NCI-H748 treated with DMSO at 0.1 percent for 48 hours (cell line): ENCODE results near the gene CASTOR1.
"Not testable (repeated sequence)": the region's sequence is repeated elsewhere in the genome, so short reads cannot be mapped to it uniquely, and the experiment has no call there.

ENCODE experiments used
- DNase-seq: peaks from one replicate; lab custom pipeline; 2025; lab: John Stamatoyannopoulos, UW

CASTOR1 gene

GRCh38 chr22:30289141-30289979, at the start of gene CASTOR1:
CASTOR1 (minus strand) TSS chr22:30289505; CDS start chr22:30289497, 8 bp downstream.
- DNase-seq: peak; percentile 93

DNA sequence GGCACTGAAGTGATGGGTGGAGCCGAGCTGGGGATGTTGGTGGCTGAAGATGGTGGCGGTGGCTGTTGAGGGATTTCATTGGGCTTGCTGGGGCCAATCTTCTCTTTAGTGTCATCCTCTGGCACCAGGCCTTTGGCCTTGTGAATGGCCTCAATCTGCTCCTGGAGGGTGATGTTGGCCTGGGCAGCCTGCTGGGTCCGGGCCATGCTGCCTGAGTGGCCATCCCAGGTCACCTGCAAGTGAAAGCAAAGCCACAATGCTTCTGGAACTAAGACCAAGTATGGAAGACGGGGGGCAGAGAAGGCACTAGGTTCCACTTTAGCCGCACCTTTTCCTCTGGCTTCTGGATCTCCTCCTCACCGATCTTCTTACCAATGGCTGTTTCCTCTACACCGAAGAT, 49.5 kb upstream of the CASTOR1 start:
- DNase-seq: no peak

DNA sequence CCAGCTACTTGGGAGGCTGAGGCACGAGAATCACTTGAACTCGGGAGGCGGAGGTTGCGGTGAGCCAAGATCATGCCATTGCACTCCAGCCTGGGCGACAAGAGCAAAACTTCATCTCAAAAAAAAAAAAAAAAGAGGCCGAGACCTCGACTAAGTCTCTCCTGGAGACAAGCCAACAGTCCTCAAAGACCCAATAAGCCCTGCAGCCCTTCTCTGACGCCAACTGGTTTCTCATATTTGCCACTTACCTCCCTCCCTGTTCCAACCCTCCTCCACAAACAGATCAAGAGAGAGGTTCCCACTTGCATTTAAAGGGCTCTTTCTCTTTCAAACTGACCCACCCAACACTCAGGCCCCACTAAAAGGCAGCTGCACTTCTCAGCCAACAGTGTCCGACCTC, 49.0 kb upstream of the CASTOR1 start:
- not testable (repeated sequence) for DNase-seq

GRCh38 chr22:30337461-30337778, 48.1 kb upstream of the CASTOR1 start:
- DNase-seq: no peak

DNA sequence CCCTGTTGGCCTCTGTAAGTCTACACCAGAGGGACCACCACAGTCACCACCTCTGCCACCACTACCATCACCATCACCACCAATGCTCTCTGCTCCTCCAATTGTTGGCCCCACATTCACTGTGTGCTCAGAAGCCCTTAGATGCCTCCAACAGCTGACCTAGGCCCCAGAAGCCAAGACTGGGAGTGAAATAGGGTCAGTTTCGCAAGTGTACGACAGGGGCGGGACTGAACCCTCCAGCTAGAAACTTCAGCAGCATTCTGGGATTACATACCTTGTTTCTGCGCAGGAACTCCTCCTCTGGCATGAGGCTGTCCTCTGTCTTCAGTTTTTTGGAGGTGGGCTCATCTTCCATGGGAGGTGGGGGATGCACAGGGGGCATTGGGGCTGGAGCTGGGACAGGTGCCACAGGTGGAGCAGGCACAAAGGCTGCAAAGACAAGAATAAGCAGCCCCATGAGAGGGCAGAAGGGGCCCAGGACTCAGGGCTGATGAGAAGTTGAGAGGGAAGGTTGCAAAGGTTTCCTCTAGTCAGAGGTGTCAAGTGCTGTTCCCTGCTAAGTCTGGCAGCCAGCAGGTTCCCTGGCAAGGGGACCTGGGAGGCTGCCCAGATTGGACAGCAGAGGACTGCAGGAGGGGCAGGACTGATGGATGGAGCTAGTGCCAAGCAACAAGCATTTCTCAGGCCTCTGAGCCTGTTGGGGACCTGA, 47.6 kb upstream of the CASTOR1 start:
- no peak for DNase-seq

GRCh38 chr22:30335236-30335635, 45.9 kb upstream of the CASTOR1 start:
- DNase-seq: no peak

DNA sequence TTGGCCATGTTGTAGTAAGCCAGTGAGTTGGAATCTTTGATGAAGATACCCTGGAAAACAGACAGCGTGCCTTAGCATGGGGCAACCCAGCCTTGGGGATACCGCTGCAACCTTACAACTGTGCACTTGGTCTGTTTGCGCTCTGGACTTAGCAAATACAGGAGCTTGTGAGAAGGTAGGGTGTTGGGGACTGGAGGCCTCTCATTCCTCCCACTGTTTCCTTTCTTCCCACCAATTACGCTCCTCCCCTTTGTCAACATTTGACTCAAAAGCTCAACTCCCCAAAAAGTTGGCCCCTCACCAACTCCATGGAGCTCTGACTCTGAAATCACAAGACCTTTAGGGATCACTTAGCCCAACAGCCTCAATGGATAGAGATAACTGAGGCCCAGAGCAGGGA, 45.3 kb upstream of the CASTOR1 start:
- DNase-seq: no peak

DNA sequence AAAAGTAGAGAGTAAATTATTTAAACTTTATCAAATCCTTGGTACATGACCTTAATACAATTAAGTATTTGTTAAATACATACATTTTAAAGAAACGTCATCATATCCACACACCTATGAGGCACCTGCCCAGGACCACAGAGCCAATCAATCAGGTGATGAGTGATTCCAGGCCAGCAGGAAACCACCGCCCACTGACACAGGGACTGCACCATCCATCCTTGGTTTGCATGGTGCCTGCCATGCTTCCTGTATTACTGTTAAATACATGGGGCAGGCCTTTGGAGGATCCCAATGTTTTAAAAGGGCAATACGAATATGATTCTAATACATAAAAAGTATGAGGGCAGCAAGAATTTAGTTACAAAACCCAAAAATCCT, 44.4 kb upstream of the CASTOR1 start:
- no peak for DNase-seq

DNA sequence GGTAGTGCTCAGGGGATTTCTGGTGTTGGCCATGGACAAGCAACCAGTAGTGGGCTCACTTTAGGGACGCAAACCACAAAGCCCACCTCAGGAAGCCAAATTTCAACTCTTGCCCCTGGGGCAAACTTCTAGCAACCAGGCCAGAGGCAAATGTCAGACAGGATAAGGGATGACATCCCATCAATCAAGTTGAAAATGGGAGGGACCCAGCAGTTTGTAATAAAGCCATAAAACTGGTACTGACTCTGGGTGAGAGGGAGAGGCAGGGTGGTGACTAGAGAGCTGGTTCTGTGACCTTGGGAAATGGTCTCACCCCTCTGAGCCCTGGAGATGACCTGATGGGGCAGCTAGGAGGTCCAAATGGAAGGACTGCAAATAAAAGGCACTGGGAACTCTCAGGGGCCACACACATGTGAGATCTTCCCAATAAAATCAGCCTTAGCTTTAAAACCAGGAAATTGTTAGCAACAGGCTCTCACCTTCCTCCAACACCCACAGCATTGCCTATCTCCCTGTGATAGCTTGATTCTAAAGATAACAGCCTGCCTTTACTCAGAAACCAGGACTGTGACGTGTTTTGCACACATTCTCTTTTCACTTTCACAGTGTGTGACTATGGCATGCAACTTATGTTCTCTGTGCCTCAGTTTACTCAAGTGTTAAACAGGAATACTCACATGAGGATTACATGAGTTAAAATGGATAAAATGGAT, 43.8 kb upstream of the CASTOR1 start:
- no peak for DNase-seq

DNA sequence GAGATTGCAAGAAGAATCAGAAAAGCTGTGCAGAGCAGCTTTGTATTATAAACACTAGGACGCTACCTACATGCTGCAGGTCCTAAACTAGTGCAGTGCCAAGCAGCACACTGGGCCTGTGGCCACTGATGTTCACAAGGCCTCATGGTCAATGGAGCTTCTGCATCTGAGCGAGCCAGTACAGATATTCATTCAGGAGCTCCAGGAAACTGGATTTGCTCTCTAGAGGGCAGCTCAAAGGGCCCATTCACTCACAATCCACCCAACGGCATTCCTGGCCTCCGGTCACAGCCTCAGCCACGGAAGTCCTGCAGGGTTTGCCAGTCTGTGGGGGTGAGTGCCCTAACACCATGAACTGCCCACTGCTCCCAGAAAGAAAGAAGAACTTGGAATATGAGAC, 43.2 kb upstream of the CASTOR1 start:
- DNase-seq: no peak

DNA sequence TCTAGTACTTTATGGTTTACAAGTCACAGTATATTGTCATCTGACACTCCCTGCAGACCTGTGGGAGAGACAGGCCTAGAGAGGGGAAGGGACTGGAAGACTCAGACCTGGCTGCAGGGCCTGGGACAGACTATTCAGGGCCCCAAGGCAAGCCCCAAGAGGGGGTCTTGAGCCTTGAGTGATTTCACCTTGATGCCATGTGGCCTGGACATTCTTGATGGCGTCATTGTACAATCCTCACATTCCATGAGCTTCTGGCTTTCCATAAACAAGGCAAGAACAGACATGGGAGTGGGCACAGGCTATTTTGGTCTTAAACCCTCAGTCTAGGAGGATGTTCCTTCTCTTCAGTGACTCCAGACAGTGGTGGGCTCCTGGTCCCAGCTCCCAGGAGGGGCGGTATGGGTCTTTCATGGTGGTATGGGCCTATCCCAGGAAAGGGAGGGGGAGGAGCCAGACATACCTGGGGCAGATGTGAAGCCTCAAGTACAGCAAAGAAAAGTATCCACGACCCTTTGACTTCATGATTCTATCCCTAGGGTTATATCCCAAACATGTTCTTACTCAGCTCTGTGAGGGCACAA, 39.3 kb upstream of the CASTOR1 start:
- no peak for DNase-seq

DNA sequence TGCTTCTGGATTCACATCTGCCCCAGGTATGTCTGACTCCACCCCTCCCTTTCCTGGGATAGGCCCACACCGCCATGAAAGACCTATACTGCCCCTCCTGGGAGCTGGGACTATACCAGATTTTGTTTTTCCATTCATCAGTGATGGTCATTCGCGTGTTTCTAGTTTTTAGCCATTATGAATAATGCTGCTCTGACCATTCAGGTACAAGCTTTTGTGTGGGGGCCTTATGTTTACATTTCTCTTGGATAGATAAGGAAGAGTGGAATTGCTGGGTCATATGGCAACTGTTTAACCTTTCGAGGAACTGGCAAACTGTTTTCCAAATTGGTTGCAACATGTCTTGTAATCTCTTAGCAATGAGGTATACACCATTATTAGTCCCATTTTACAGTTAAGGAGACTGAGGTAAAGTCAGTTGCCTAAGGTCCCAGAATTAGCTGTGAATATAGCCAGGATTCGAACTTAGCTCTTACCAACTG, 38.6 kb upstream of the CASTOR1 start:
- no peak for DNase-seq

DNA sequence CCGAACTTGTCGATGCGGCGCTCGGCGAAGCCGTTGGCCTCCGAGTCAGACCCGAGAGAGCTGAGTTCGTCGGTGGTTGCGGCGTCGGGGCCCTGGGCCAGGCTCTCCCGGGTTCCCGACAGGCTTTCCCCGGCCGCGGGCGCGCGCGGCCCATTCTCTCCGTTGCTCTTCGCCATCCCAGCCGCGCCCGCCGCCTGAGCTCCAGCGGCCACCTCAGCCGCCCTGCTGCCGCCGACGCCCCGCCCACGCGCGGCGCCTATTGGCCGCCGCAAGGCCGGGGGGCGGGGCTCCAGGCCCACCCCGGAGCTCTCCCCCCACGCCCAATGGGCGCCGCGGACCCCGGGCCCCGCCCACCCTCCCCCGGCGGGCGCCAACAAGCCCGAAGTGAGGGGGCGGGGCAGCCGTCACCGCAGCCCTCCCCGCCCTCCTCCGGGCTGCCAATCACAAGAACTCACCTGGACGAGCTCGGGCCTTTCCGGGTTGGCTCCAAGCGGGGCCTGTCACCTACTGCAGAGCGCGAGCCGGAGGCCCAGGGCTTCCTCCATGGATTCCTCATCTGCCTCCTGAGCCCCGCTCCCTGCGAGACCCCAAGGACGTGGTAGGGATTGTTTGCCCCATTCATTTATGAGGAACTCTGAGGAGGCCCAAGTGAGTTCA, 37.5 kb upstream of the CASTOR1 start, which contains the start of gene TBC1D10A:
TBC1D10A (minus strand) TSS at position 236 of the 657 bp plus-strand sequence; CDS start at position 176, 60 bp downstream.
- peak; percentile 75 for DNase-seq

- no peak for DNase-seq
These were observed 37.0 kb upstream of the CASTOR1 start for GRCh38 chr22:30326255-30326705.

- DNase-seq: no peak
These were observed 36.5 kb upstream of the CASTOR1 start for GRCh38 chr22:30325724-30326254.

GRCh38 chr22:30325065-30325720, 35.9 kb upstream of the CASTOR1 start:
- no peak for DNase-seq

DNA sequence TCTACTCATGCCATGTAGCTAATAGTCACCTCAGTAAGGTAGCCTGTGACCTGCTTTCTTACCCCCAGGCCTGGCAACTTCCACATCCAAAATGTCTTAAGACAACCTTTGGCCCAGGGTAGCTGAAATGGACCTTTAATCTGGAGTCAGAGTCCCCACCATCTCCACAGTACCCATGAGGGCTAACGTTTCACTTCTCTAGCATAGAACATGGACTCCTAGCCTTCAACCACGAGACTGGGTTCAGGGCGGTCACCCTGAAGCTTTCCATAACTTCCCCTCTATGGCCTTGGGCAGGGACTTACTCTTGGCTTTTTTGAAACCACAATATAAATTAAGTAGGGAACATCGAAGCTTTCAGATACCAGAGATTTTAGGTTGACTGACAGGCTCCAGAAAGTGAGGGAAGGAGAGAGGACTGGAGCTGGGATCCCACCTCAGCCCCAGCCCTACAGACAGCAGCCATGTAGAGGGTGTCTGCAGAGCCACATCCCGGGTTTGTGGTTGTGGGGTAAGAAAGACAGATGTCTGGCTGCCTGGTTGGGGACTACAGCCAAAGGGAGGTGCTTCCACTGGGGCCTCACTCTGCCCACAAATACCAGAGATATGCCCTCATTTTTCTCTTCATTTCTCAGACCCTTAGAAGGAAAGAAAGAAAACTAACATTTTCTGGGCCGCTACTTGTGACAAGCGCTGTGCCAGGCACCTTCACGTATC, 34.9 kb upstream of the CASTOR1 start:
- DNase-seq: no peak

- DNase-seq: no peak
These were observed 33.9 kb upstream of the CASTOR1 start for GRCh38 chr22:30323246-30323645.

- no peak for DNase-seq
These were observed 32.2 kb upstream of the CASTOR1 start for GRCh38 chr22:30321461-30321860.

DNA sequence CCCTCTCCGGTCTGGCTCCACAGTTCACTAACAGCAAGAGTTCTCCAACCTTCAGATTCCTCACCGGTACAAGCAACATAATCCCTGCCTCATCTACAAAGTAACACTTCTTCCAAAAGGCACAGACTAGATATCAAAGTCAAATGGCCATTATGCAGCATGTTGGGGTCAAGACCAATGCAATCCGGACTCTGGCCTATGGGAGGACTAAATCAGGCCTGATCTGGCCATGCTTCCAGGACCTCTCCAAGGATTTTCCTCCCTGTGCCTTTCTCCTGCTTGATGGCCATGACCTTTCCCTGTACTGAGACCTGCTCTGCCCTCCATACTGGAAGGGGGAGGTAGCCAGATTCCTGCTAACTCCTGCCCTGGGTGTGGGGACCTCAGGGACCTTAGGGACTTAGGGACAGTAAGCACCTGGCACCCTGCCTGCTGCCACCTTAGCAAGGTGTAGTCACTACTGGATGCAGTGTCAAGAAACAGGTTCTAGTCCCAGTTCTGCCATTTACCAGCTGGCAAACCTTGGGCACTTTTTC, 30.8 kb upstream of the CASTOR1 start:
- no peak for DNase-seq
